ENCODE results near the gene EPHB1. TPM values are rescaled to one million over a fixed set of nuclear protein-coding genes. Genes with fewer than 3 reads are reported as not detected.

Gene EPHB1
- total RNA-seq, 1 experiment from 2014 or later: 0.11 TPM

- TF ChIP-seq CTCF (conservative IDR thresholded peaks at IDR 0.05; ENCODE audit: low read depth, low read length) (no peak), EZH2 (IDR thresholded peaks at IDR 0.05; ENCODE audit: borderline replicate concordance, low read depth, low read length, poor library complexity, severe bottlenecking) (no peak)
- BruUV-seq (replicated peaks): no TSS peak
- H3K36me3 ChIP-seq (ENCODE audit: insufficient read depth, low read length, poor library complexity, severe bottlenecking): no peaks in the 10 kb centered on the region
- intact Hi-C loops (cut with micrococcal nuclease; ENCODE audit: unreplicated experiment): no loop called here
- no peaks in the 10 kb centered on the region for H3K27me3 ChIP-seq (replicated peaks; ENCODE audit: insufficient read depth, low read depth, low read length, poor library complexity)
- H3K4me3 ChIP-seq (ENCODE audit: low read depth, low read length, poor library complexity, severe bottlenecking): no peak overlapping the region
- no peak for DNase-seq (ENCODE audit: low spot score)
- CTCF ChIA-PET: no interaction called here
- H3K9me3 ChIP-seq (ENCODE audit: low read depth, low read length, poor library complexity, severe bottlenecking): no peaks in the 10 kb centered on the region
- no peaks in the 10 kb centered on the region for H3K4me1 ChIP-seq (ENCODE audit: insufficient read depth, low read length, poor library complexity, severe bottlenecking)
- H3K27ac ChIP-seq (ENCODE audit: low read depth, low read length, poor library complexity, severe bottlenecking): no peak overlapping the region
- POLR2A ChIA-PET (ENCODE audit: low non-redundant PET): no interaction called here
Observed at GRCh38 chr3:135178566-135178965, 383.5 kb downstream of the EPHB1 start.

GRCh38 chr3:135181408-135181807, 386.3 kb downstream of the EPHB1 start:
- TF ChIP-seq EZH2 (IDR thresholded peaks at IDR 0.05; ENCODE audit: borderline replicate concordance, low read depth, low read length, poor library complexity, severe bottlenecking) (no peak), CTCF (conservative IDR thresholded peaks at IDR 0.05; ENCODE audit: low read depth, low read length) (no peak)
- H3K4me3 ChIP-seq (ENCODE audit: low read depth, low read length, poor library complexity, severe bottlenecking): no peak overlapping the region
- BruUV-seq (replicated peaks): no TSS peak
- H3K27me3 ChIP-seq (replicated peaks; ENCODE audit: insufficient read depth, low read depth, low read length, poor library complexity): no peaks in the 10 kb centered on the region
- DNase-seq (ENCODE audit: low spot score): no peak
- no peaks in the 10 kb centered on the region for H3K9me3 ChIP-seq (ENCODE audit: low read depth, low read length, poor library complexity, severe bottlenecking)
- intact Hi-C loops (cut with micrococcal nuclease; ENCODE audit: unreplicated experiment): no loop called here
- ChIA-PET POLR2A (ENCODE audit: low non-redundant PET) (no interaction called here), CTCF (no interaction called here)
- no peak overlapping the region for H3K27ac ChIP-seq (ENCODE audit: low read depth, low read length, poor library complexity, severe bottlenecking)
- no peaks in the 10 kb centered on the region for H3K36me3 ChIP-seq (ENCODE audit: insufficient read depth, low read length, poor library complexity, severe bottlenecking)
- no peaks in the 10 kb centered on the region for H3K4me1 ChIP-seq (ENCODE audit: insufficient read depth, low read length, poor library complexity, severe bottlenecking)

GRCh38 chr3:135182364-135182998, 387.4 kb downstream of the EPHB1 start:
- H3K27ac ChIP-seq (ENCODE audit: low read depth, low read length, poor library complexity, severe bottlenecking): no peak overlapping the region
- POLR2A ChIA-PET (ENCODE audit: low non-redundant PET): no interaction called here
- CTCF ChIA-PET: no interaction called here
- DNase-seq (ENCODE audit: low spot score): no peak
- intact Hi-C loops (cut with micrococcal nuclease; ENCODE audit: unreplicated experiment): no loop called here
- H3K9me3 ChIP-seq (ENCODE audit: low read depth, low read length, poor library complexity, severe bottlenecking): no peaks in the 10 kb centered on the region
- no TSS peak for BruUV-seq (replicated peaks)
- no peak for TF ChIP-seq EZH2 (IDR thresholded peaks at IDR 0.05; ENCODE audit: borderline replicate concordance, low read depth, low read length, poor library complexity, severe bottlenecking)
- TF ChIP-seq CTCF (conservative IDR thresholded peaks at IDR 0.05; ENCODE audit: low read depth, low read length): no peak
- H3K4me3 ChIP-seq (ENCODE audit: low read depth, low read length, poor library complexity, severe bottlenecking): no peak overlapping the region
- H3K4me1 ChIP-seq (ENCODE audit: insufficient read depth, low read length, poor library complexity, severe bottlenecking): no peaks in the 10 kb centered on the region
- H3K36me3 ChIP-seq (ENCODE audit: insufficient read depth, low read length, poor library complexity, severe bottlenecking): no peaks in the 10 kb centered on the region
- no peaks in the 10 kb centered on the region for H3K27me3 ChIP-seq (replicated peaks; ENCODE audit: insufficient read depth, low read depth, low read length, poor library complexity)

Measured in A673 (cell line).